HEK293 (cell line): Measurements from ENCODE around the gene KLHL35.

ENCODE experiments used
- CTCF ChIA-PET: fragments of 350-600 bp; formaldehyde crosslinking; extraction: SDS; loops from one replicate; lab custom pipeline; 2021; ENCODE audit warnings: antibody characterized with exemption; lab: Yijun Ruan, JAX
- POLR2A ChIA-PET: fragments of 300-600 bp; formaldehyde crosslinking; extraction: SDS; loops from one replicate; lab custom pipeline; 2020; ENCODE audit warnings: antibody characterized with exemption, inconsistent platforms; lab: Yijun Ruan, JAX
- H3K27ac ChIP-seq: fragments of 200-500 bp; sonication (Bioruptor generic); 2 replicates; pipeline ENCODE4 v1.5.1; 2014; ENCODE audit warnings: low read depth, low read length, control low read depth, inconsistent platforms; ENCODE audit errors: extremely low read depth
- H3K36me3 ChIP-seq, 2 experiments: fragments of 200-500 bp in 1 of 2; sonication (Bioruptor generic) in 1 of 2; 1 replicate in 1 of 2; 2 replicates in 1 of 2; pipeline ENCODE4 v1.5.1; 2014 to 2017; ENCODE audit warnings: inconsistent platforms in 2 of 2, low read length in 2 of 2; ENCODE audit not compliant: control insufficient read depth in 2 of 2, insufficient read depth in 1 of 2
- H3K4me1 ChIP-seq: fragments of 200-500 bp; sonication (Bioruptor generic); 2 replicates; pipeline ENCODE4 v1.5.1; 2014; ENCODE audit warnings: mild to moderate bottlenecking, low read length, inconsistent platforms; ENCODE audit not compliant: control insufficient read depth, insufficient read depth
- H3K4me3 ChIP-seq: 2 replicates; pipeline ENCODE4 v1.5.1; 2011; ENCODE audit warnings: low read depth, mild to moderate bottlenecking, control low read depth, low read length, moderate library complexity
- H3K9me3 ChIP-seq: fragments of 200-500 bp; sonication (Bioruptor generic); 2 replicates; pipeline ENCODE4 v1.5.1; 2014; ENCODE audit warnings: low read depth, low read length, inconsistent platforms; ENCODE audit not compliant: control insufficient read depth, insufficient read depth
- GLIS1 ChIP-seq: fragments of 450-650 bp; formaldehyde crosslinking; IDR thresholded peaks from 2 replicates; pipeline ENCODE4 v1.5.1; 2016; ENCODE audit warnings: missing biosample characterization, missing genetic modification characterization
- KLF16 ChIP-seq: fragments of 450-650 bp; formaldehyde crosslinking; IDR thresholded peaks from 2 replicates; pipeline ENCODE4 v1.5.1; 2017; ENCODE audit warnings: missing biosample characterization, missing genetic modification characterization
- ZBTB17 ChIP-seq: fragments of 450-650 bp; formaldehyde crosslinking; IDR thresholded peaks from 2 replicates; pipeline ENCODE4 v1.5.1; 2016; ENCODE audit warnings: missing biosample characterization, missing genetic modification characterization
- ZFP37 ChIP-seq: fragments of 450-650 bp; formaldehyde crosslinking; IDR thresholded peaks from 2 replicates; pipeline ENCODE4 v1.5.1; 2016; ENCODE audit warnings: missing biosample characterization, missing genetic modification characterization
- ZIC2 ChIP-seq: fragments of 450-650 bp; formaldehyde crosslinking; IDR thresholded peaks from 2 replicates; pipeline ENCODE4 v1.5.1; 2016; ENCODE audit warnings: missing biosample characterization, missing genetic modification characterization
- ZNF112 ChIP-seq: fragments of 450-650 bp; formaldehyde crosslinking; IDR thresholded peaks from 2 replicates; pipeline ENCODE4 v1.5.0; 2017; ENCODE audit warnings: missing biosample characterization, missing genetic modification characterization
- ZNF223 ChIP-seq: fragments of 450-650 bp; formaldehyde crosslinking; IDR thresholded peaks from 2 replicates; pipeline ENCODE4 v1.5.1; 2016; ENCODE audit warnings: missing biosample characterization, missing genetic modification characterization
- ZNF394 ChIP-seq: fragments of 450-650 bp; formaldehyde crosslinking; IDR thresholded peaks from 2 replicates; pipeline ENCODE4 v1.5.1; 2016; ENCODE audit warnings: missing biosample characterization, missing genetic modification characterization, mild to moderate bottlenecking, moderate library complexity, borderline replicate concordance
- ZNF510 ChIP-seq: fragments of 450-650 bp; formaldehyde crosslinking; IDR thresholded peaks from 2 replicates; pipeline ENCODE4 v1.5.1; 2018; ENCODE audit warnings: mild to moderate bottlenecking, missing genetic modification characterization, missing biosample characterization; ENCODE audit not compliant: insufficient replicate concordance
- ZNF558 ChIP-seq: fragments of 450-650 bp; formaldehyde crosslinking; IDR thresholded peaks from 2 replicates; pipeline ENCODE4 v1.5.1; 2016; ENCODE audit warnings: missing biosample characterization, missing genetic modification characterization
- ZNF596 ChIP-seq: fragments of 450-650 bp; IDR thresholded peaks from 2 replicates; pipeline ENCODE4 v1.5.0; 2018; ENCODE audit warnings: missing biosample characterization, mild to moderate bottlenecking, missing genetic modification characterization, moderate library complexity
- ZNF623 ChIP-seq: fragments of 450-650 bp; formaldehyde crosslinking; IDR thresholded peaks from 2 replicates; pipeline ENCODE4 v1.5.1; 2016; ENCODE audit warnings: missing biosample characterization, missing genetic modification characterization
- TF ChIP-seq, protein P1 (sequence below): fragments of 450-650 bp; formaldehyde crosslinking; IDR thresholded peaks from 2 replicates; pipeline ENCODE4 v1.5.1; 2016; ENCODE audit warnings: missing biosample characterization, missing genetic modification characterization
- TF ChIP-seq, protein P2 (sequence below): fragments of 450-650 bp; IDR thresholded peaks from 2 replicates; pipeline ENCODE4 v1.5.1; 2018; ENCODE audit warnings: missing biosample characterization, missing genetic modification characterization
- TF ChIP-seq, protein P3 (sequence below): fragments of 450-650 bp; formaldehyde crosslinking; IDR thresholded peaks from 2 replicates; pipeline ENCODE4 v1.5.1; 2016; ENCODE audit warnings: missing biosample characterization, missing genetic modification characterization

Gene KLHL35

GRCh38 chr11:75439026-75439425 is 6.0 kb upstream of the KLHL35 start:
- Histone ChIP-seq H3K36me3 (no peaks in the 10 kb centered on the region), H3K9me3 (no peaks in the 10 kb centered on the region), H3K27ac (no peak overlapping the region)
- ChIA-PET CTCF (interaction anchor here (0.6 to 1.4 kb wide), 4 partner anchors 12 to 160 kb away, joined by 3 read pairs; no protein-coding TSS in a partner anchor), POLR2A (no interaction called here)
- TF ChIP-seq, protein P1, sequence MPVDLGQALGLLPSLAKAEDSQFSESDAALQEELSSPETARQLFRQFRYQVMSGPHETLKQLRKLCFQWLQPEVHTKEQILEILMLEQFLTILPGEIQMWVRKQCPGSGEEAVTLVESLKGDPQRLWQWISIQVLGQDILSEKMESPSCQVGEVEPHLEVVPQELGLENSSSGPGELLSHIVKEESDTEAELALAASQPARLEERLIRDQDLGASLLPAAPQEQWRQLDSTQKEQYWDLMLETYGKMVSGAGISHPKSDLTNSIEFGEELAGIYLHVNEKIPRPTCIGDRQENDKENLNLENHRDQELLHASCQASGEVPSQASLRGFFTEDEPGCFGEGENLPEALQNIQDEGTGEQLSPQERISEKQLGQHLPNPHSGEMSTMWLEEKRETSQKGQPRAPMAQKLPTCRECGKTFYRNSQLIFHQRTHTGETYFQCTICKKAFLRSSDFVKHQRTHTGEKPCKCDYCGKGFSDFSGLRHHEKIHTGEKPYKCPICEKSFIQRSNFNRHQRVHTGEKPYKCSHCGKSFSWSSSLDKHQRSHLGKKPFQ, result no peak
- 0 out of 2 replicates have a peak, but pooled peaks have one; percentile 12 for TF ChIP-seq ZBTB17 (tag by site-specific recombination)
- TF ChIP-seq, all 188 proteins: peak for 1
- Histone ChIP-seq H3K4me3 (no peak overlapping the region), H3K4me1 (no peaks in the 10 kb centered on the region)

- H3K4me1 ChIP-seq, result no peaks in the 10 kb centered on the region
- ChIA-PET CTCF (interaction anchor here (0.7 to 1.4 kb wide), 2 partner anchors 13 to 1358 kb away, joined by 3 to 7 read pairs; no protein-coding TSS in a partner anchor), POLR2A (no interaction called here)
Observed at GRCh38 chr11:75437966-75438659, 5.1 kb upstream of the KLHL35 start.

DNA sequence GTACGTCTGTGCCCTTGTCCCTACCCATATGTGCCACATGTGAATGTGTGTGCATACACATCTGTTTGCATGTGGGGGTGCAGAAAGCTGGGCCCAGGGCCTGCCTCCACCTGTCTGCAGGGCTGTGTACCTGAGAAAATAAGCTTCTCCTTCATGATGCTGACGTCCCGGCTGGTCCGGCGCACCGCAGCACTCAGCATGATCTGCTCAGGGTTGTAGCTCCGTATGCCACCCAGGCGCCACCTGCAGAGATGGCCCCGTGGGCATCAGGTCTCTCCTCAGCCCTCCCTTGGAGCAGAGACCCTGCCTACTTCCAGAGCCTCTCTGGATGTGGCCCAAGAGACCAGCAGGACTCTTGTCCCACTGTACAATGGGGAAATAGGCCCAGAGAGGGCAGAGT is 3.8 kb upstream of the KLHL35 start:
- H3K4me1 ChIP-seq, result no peaks in the 10 kb centered on the region
- no peaks in the 10 kb centered on the region for H3K9me3 ChIP-seq
- no peak overlapping the region for H3K27ac ChIP-seq
- H3K4me3 ChIP-seq, result no peak overlapping the region
- POLR2A ChIA-PET, result no interaction called here
- TF ChIP-seq, protein P2, sequence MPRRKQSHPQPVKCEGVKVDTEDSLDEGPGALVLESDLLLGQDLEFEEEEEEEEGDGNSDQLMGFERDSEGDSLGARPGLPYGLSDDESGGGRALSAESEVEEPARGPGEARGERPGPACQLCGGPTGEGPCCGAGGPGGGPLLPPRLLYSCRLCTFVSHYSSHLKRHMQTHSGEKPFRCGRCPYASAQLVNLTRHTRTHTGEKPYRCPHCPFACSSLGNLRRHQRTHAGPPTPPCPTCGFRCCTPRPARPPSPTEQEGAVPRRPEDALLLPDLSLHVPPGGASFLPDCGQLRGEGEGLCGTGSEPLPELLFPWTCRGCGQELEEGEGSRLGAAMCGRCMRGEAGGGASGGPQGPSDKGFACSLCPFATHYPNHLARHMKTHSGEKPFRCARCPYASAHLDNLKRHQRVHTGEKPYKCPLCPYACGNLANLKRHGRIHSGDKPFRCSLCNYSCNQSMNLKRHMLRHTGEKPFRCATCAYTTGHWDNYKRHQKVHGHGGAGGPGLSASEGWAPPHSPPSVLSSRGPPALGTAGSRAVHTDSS, result no peak
- TF ChIP-seq ZNF623 (tag by site-specific recombination) (no peak), ZNF112 (tag by site-specific recombination) (no peak)
- TF ChIP-seq, all 188 proteins: peak for 0
- CTCF ChIA-PET, result interaction anchor here (0.7 kb wide), 1 partner anchor 96 kb away, joined by 5 read pairs; no protein-coding TSS in a partner anchor
- no peaks in the 10 kb centered on the region for H3K36me3 ChIP-seq

More at GRCh38 chr11:75437966-75438659, 5.1 kb upstream of the KLHL35 start:
- Histone ChIP-seq H3K9me3 (no peaks in the 10 kb centered on the region), H3K36me3 (no peaks in the 10 kb centered on the region), H3K27ac (no peak overlapping the region), H3K4me3 (no peak overlapping the region)
- TF ChIP-seq ZNF510 (tag by site-specific recombination) (no peak), ZIC2 (tag by site-specific recombination) (peak; percentile 43), KLF16 (tag by site-specific recombination) (no peak), ZNF558 (tag by site-specific recombination) (no peak), ZNF596 (tag by site-specific recombination) (no peak), ZNF223 (no peak), ZFP37 (tag by site-specific recombination) (no peak), ZNF394 (no peak), GLIS1 (peak; percentile 53; the same call in 1 of the 2 replicates)
- TF ChIP-seq, protein P3, sequence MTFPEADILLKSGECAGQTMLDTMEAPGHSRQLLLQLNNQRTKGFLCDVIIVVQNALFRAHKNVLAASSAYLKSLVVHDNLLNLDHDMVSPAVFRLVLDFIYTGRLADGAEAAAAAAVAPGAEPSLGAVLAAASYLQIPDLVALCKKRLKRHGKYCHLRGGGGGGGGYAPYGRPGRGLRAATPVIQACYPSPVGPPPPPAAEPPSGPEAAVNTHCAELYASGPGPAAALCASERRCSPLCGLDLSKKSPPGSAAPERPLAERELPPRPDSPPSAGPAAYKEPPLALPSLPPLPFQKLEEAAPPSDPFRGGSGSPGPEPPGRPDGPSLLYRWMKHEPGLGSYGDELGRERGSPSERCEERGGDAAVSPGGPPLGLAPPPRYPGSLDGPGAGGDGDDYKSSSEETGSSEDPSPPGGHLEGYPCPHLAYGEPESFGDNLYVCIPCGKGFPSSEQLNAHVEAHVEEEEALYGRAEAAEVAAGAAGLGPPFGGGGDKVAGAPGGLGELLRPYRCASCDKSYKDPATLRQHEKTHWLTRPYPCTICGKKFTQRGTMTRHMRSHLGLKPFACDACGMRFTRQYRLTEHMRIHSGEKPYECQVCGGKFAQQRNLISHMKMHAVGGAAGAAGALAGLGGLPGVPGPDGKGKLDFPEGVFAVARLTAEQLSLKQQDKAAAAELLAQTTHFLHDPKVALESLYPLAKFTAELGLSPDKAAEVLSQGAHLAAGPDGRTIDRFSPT (tag by site-specific recombination), result no peak
